ENCODE data around the gene CYP4F8.
"Not testable (repeated sequence)": the region's sequence is repeated elsewhere in the genome, so short reads cannot be mapped to it uniquely, and the experiment has no call there.

Gene CYP4F8

DNA sequence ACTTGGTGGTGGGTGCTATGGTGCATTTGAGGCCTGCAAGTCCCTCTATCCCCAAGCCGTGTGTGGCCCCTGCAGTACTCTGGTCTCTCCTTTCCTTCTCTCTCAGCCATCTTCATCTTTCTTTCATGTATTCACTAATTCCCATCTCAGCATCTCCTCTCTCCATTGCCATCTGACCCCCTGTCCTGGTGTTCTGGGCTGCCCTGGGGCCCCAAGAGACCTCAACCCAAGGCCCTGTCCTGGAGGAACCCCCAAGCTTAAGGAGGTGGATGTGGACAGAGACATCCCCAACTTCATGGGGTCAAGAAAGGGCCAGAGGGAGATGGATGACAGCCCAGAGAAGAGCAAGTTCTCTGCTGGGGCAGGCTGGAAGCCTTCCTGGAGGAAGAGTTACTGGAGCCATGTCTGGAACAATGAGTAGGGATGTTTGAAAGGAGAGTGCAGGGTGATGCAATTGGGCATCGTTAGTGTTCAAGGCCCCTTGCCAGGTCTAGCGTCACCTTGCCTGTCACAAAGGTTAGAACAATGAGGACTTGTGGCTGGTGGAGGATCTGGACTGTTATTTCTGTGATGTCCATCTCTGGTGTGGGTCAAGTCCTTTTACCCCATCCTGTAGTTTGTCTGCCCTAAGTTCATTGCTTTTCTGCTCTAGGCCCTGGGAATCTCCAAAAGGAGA, 29.2 kb downstream of the CYP4F8 start:
- DNase-seq (ENCODE audit: low read depth in 3 of 3): no peak

DNA sequence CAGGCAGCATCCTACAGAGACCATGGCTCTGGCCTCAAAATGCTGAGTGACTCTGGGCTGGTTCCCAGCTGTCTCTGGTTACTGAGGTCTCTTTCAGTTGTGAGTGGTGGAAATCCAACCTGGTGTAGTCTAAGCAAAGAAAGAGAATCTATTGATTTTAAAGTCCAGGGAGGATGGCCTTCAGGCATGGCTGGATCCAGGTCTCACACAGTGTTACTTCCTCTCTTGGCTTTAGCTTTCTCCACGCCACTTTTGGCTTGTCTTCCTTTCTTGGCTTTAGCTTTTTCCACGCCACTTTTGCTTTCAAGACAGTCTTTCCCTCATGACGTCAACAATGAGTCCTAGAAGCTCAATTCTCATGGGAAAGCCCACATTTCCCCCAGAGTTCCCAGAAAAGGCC, 29.8 kb downstream of the CYP4F8 start:
- no peak for DNase-seq (ENCODE audit: low read depth in 3 of 3)

DNA sequence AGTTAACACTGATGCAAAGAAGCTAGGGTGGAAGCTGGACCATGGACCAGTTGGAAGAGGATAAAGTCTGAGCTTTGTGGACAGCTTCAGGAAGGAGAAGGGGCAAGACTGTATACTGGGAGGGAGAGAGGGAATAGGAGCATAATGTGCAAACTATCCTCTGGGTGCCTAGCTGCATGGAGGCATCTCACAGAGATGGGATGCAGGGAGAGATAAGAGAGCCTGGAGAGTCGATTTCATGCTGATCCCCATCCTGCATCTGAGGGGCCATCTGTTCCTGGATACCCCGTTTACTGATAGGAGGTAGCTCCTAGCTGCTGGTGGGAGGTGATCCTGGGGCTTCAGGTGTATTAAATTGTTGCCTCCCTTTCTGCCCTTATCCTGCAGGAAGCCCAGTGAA, 34.5 kb downstream of the CYP4F8 start:
- DNase-seq (ENCODE audit: low read depth in 3 of 3): no peak

DNA sequence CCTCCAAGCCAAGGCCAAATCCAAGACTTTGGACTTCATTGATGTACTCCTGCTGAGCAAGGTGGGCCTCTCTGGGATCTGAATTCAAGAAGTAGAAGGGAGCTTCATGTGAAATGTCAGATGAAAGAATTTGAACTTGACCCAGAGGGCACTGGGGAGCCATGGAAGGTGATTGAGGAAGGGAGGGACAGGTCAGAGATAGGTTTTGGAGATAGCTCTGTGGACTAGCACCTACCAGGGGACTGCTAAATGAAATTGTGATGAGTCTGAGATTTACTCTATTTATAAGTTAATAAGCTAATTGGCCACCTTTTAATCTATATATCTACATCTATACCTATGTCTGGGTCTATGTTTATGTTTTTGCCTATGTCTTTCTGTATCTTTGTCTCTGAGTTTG, 35.1 kb downstream of the CYP4F8 start:
- not testable (repeated sequence) for DNase-seq (ENCODE audit: low read depth in 3 of 3)

DNA sequence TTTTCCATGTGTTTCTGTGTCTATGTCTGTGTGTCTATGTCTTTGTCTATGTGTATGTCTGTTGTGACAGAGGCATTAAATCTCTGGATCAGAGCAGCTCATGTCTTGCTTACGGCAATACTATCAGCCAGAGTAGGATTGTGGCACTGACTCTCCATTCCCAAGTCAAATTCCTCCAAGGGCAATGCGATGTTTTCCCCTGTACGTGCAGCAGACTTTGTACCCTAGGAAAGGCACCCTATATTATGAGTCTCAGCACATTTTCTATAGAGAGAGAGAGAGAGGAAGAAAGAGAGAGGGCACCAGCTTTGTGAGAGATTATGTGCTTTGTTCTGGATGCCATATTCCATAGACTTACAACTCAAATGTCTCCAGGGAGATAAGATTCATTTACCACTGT, 36.8 kb downstream of the CYP4F8 start:
- DNase-seq (ENCODE audit: low read depth in 3 of 3): no peak

DNA sequence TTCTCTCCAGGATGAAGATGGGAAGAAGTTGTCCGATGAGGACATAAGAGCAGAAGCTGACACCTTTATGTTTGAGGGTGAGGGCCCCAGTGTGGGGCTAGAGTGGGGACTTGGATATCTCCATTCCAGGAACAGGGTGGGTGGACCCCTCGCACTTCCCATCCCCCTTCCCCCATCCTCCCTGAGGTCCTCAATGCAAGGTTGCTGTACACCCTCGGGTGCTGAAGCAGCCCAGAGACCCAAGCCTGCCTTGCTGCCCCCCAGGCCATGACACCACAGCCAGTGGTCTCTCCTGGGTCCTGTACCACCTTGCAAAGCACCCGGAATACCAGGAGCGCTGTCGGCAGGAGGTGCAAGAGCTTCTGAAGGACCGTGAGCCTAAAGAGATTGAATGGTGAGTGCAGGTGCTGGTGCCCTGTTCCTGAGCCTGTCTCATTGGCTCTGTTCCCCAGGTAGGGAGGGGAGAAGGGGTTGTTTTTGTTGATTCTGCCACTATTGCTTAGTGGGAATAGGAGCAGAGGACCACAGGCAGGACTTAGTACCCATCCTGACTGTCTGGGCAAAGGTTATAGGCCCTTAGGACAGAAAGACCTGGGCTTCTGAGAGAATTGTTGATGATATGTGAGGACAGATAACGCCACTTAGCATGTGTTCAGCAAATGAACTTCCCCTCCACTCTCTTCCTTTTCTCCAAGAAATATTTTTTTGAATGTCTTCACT, 37.7 kb downstream of the CYP4F8 start:
- no peak for DNase-seq (ENCODE audit: low read depth in 3 of 3)

DNA sequence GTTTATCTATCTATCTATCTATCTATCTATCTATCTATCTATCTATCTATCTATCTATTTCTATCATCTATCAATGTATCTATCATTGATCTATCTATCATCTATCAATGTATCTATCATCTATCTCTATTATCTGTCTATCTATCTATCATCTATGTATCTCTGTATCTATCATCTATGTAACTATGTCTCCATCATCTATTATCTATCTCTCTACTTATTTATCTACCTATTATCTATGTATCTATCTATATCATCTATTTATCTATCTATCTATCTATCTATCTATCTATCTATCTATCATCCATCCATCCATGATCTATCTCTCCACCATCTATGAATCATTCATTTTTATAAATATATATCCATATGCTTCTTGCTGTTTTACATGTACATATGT, 41.4 kb downstream of the CYP4F8 start:
- no peak for DNase-seq (ENCODE audit: low read depth in 3 of 3)

DNA sequence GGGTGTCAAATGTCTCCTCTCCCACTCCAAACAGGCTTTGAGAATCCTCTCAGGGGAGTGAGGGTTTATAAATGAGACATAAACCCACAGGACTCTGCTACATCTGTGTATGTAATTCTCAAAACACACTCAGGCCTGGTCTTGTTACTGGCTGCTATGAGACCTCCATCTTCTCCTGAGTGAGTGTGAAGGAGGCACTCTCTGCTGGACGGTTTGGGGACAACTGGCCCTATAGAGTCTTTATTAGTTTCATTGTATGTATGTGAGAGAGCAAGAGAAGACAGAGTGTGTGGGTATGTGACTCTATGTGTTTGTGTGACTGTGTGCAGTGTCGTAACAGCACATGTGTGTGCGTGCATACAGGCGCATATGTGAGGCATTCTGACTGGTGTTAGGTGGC, 48.2 kb downstream of the CYP4F8 start:
- DNase-seq (ENCODE audit: low read depth in 3 of 3): no peak

DNA sequence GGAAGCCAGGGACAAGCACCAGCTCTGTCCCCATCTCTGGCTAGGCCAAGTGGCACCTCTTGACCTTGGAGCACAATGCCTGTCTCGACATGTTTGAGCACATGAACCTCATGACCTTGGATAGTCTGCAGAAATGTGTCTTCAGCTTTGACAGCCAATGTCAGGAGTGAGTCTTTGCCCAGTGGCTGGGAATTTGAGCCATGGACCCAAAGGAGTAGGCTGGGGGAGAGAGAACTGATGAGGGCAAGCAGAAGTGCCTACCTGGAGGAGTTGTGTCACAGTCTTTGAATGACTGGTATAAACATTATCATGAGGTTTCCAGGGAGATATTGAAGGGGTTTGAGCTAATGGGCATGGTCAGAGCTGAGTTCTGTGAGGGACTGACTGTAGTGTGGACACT, 51.2 kb downstream of the CYP4F8 start:
- DNase-seq (ENCODE audit: low read depth in 3 of 3): no peak

DNA sequence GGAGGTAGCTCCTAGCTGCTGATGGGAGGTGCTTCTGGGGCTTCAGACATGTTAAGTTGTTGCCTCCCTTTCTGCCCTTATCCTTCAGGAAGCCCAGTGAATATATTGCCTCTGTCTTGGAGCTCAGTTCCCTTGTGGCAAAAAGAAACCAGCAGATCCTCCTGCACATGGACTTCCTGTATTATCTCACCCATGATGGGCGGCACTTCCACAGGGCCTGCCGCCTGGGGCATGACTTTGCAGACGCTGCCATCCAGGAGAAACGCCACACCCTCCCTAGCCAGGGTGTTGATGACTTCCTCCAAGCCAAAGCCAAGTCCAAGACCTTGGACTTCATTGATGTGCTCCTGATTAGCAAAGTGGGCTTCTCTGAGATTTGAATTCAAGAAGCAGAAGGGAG, 51.9 kb downstream of the CYP4F8 start:
- DNase-seq (ENCODE audit: low read depth in 3 of 3): no peak

DNA sequence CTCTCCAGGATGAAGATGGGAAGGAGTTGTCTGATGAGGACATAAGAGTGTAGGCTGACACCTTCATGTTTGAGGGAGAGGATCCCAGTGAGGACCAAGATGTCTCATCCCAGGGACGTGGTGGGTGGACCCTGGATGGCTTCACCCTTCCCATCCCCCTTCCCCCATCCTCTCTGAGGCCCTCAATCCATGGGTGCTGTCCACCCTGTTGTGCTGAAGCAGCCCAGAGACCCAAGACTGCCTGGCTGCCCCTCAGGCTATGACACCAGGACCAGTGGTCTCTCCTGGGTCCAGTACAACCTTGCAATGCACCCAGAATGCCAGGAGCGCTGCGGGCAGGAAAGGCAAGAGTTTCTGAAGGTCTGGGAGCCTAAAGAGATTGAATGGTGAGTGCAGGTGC, 54.4 kb downstream of the CYP4F8 start:
- no peak for DNase-seq (ENCODE audit: low read depth in 3 of 3)

DNA sequence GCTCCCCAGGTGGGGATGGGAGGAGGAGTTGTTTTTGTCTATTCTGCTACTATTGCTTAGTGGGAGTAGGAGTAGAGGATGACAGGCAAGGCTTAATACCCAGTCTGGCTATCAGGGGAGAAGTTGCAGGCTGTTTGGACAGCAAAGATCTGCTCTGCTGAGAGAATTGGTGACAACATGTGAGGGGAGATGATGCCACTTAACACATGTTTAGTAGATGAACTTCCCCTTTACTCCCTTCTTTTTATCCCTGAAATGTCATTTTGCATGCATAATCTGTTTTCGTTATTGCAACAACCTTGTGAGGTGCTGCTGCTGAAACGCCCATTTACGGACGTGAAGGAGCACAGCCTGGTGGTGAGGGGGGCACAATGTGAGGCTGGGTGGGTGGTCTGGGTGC, 54.9 kb downstream of the CYP4F8 start:
- DNase-seq (ENCODE audit: low read depth in 3 of 3): no peak

DNA sequence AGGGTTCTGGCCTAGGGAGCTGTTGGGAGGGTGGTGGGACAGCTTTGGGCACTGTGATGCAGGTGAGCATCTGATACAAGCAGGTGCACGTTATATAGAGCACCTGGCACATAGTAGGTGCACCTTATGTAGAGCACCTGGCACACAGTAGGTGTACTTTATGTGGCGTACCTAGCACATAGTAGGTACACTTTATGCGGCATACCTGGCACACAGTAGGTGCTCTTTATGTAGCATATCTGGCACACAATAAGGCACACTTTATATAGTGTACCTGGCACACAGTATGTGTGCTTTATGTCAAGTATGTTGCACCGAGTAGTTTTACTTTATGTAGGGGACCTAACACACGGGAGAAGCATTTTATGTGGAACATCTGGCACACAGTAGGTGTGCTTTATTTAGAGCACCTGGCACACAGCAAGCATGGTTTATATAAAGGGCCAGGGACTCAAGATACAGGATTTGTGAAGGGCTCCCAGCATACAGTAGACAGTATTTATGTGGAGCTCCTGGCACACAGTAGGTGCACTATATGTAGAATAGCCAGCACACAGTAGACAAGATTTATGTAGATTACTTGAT, 56.3 kb downstream of the CYP4F8 start:
- no peak for DNase-seq (ENCODE audit: low read depth in 3 of 3)

DNA sequence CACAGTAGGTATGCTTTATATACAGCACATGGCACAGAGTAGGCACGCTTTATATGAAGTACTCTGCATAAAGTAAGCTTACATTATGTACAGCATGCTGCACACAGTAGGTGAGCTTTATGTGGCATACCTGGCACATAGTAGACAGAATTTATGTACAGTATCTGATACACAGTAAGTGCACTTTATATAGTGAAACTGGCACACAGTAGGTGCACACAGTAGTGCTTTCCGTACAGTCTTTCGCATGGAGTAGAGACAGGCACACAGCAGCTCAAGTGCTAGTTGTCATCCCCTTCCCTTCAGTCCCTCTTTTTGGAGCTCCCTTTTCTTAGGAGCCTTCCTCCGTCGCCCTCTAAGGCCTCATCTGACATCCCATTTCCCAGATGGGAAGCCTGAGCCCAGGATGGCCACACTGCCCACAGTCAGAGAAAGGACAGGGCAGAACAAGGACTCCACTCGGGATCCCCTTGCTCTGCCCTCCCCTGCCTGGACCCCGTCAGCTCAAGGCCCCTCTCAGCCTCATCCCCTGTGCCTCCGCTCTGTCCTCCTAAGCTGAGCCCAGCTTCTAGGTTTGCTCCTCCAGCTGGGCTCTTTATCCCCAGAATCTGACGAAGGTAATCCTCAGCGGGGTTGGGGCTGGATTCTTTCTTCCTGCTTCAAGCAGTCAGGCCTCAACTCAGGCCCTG, 57.0 kb downstream of the CYP4F8 start:
- no peak for DNase-seq (ENCODE audit: low read depth in 3 of 3)

DNA sequence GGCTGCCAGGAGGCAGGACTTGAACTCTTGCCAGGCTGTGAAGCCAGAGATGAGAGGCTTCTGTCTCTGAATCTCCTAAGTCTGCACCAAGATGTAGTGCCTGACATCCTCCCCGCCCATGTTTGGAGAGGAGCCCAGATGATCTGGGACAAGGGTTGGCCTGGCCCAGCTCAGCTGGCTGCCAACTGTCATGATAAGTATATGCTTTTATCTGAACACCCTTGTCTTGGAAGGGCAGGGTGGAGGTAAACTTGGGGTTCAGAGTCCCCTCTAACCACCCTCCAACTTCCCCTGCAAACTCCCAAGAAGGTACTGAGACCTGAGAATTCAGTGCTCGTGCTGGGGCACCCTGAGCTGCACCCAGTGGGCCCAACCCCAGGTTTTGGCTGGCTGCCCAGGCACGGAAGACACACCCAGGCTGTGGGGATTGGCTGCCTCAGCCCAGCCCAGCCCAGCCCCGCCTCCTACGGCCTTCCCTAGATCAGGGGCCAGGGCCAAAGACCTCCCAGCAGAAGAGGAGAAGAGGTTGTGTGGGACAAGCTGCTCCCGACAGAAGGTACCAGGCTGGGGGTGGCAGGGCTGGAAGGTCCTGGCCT, 57.7 kb downstream of the CYP4F8 start, which contains the start of gene CYP4F12:
Gene CYP4F12 (plus strand): TSS at position 508 of the 596 bp plus-strand sequence. CDS start 443 bp downstream, outside the sequence.
- DNase-seq (ENCODE audit: low read depth in 3 of 3): peak in 1 of 3 experiments; percentile 2

DNA sequence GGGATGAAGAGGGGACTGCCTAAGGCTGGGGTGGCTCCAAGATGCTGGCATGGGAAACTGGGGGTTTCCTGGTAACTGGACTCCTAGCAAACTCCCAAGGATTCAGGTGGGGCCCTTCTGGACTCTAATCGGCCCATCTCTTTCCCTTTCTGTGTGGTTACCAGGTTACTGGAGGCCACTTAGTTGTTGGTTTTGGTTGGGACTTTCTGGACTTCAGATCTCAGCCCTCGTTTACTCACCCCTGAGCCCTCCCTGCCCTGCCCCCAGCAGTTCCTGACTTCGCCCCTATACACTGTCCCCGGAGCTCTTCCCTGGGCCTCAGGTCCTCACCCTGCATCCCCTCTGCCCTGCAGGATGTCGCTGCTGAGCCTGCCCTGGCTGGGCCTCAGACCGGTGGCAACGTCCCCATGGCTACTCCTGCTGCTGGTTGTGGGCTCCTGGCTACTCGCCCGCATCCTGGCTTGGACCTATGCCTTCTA, 58.2 kb downstream of the CYP4F8 start:
- no peak for DNase-seq (ENCODE audit: low read depth in 3 of 3)

DNA sequence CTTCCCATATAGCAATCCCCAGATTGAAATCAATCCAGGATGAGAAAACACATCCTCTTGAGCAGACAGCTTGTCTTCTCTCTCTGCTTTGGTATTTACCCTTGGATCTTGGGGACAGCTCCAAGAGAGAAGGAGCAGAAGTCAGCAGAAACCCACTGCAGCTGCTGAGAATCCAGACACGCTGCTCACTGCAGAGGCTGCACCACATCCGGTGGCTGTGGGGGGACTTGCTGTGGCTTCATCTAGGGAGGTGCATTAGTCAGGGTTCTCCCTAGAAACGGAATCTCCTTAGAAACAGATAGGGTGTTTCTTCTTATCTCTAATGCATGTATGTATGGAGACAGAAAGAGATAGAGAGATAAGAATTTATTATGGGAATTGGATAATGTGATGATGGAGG, 60.5 kb downstream of the CYP4F8 start:
- no peak for DNase-seq (ENCODE audit: low read depth in 3 of 3)

DNA sequence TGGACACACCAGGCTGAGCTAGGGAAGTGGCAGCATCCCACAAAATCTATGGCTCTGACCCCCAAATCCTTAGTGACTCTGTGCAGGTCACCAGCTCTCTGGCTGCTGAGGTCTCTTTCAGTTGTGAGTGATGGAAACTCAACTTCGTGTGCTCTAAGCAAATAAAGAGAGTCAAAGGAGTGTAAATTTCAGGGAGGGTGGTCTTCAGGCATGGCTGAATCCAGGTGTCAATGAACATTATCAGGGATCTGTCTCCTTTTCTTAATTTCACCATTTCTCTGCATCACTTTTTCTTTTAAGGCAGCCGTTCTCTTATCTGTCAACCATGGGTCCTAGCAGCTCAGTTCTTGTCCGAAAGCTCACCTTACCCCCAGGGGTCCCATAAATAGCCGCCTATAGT, 64.1 kb downstream of the CYP4F8 start:
- DNase-seq (ENCODE audit: low read depth in 3 of 3): no peak

DNA sequence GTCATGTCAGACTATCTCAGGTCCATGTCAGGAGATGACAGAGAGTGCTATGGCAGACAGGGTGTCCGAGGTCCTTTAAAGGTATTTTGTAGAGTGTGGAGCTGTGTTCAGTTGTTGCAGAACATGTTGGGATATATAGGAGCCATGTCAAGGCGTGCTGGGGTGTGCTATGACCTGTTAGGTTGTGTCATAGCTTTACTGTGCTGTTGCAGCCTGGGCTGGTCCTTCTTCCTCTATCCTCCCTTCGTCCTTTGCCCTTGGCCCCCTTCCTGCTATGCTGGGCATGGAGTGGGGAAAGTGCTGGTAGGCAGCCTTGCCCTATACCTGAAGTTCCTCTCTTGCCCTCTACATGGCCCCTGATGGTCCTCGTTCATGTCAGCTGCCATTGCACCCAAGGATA, 64.8 kb downstream of the CYP4F8 start:
- not testable (repeated sequence) for DNase-seq (ENCODE audit: low read depth in 3 of 3)
